ENCODE data around the gene GNG12. TPM values are rescaled to one million over a fixed set of nuclear protein-coding genes. Genes with fewer than 3 reads are reported as not detected.

GNG12 gene
- total and polyA plus RNA-seq, 4 experiments from 2014 or later, result not detected

DNA sequence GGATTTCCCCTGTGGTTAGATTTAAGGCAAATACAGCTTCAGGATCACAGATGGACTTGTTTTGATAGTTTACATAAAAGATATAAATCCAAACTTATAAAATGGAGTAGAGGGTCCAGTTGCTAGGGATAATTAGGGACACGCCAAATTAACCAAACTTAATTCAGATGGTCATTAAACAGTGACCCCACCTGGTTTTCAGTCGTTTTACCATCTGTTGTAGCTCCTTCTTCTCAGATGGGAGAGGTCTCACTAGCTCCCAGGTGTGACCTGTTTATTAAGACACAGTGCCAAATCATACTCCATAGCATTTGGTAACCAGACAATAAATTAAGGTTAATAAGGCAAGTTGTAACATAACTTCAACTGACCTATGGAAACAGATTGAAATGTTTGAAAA, 156.3 kb downstream of the GNG12 start:
- Mint-ChIP-seq H3K4me1 (peaks cover 12 to 23% (median 16%) of the 10 kb centered on the region in 4 donors), H3K27me3 (peaks cover 0 to 2% of the 10 kb centered on the region in 2 donors), H3K4me3 (no peak overlapping the region), H3K9me3 (no peaks in the 10 kb centered on the region), H3K36me3 (no peaks in the 10 kb centered on the region), H3K27ac (no peak overlapping the region)
- H3K9me3 ChIP-seq (ENCODE audit: control insufficient read depth in 1 of 2, low read length in 2 of 2), result no peaks in the 10 kb centered on the region
- H3K27me3 ChIP-seq (ENCODE audit: insufficient read depth, low read length), result no peaks in the 10 kb centered on the region
- H3K4me3 ChIP-seq (ENCODE audit: low read length in 2 of 2), result no peak overlapping the region
- intact Hi-C loops (cut with micrococcal nuclease), result no loop called here
- H3K27ac ChIP-seq (ENCODE audit: low read depth, low read length), result no peak overlapping the region
- POLR2A ChIA-PET (ENCODE audit: partially characterized antibody), result interaction anchor here (5.7 kb wide), 1 partner anchor 8 kb away, joined by 49 read pairs; the partner anchor contains the start of gene GADD45A
- peaks cover 22% of the 10 kb centered on the region for H3K4me1 ChIP-seq (ENCODE audit: insufficient read depth, low read length)
- no peak for DNase-seq
- CTCF ChIA-PET (ENCODE audit: partially characterized antibody), result no interaction called here
- no peaks in the 10 kb centered on the region for H3K36me3 ChIP-seq (ENCODE audit: insufficient read depth, low read length)

DNA sequence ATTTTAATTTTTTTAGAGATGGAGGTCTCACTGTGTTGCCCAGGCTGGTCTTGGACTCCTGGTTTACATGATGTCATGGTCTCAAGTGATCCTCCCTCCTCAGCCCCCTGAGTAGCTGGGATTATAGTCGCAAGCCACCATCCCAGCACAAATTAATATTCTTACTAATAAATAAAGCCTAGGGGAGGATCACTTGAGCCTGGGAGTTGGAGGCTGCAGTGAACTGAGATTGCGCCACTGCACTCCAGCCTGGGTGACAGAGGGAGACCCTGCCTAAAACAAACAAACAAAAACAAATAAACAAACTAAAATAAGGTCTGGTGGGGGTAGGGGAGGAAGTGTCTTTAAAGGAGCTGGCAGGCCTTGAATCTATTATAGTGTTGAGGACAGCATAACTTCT, 157.0 kb downstream of the GNG12 start:
- Histone ChIP-seq H3K4me3 (ENCODE audit: low read length in 2 of 2) (no peak overlapping the region), H3K36me3 (ENCODE audit: insufficient read depth, low read length) (no peaks in the 10 kb centered on the region), H3K27ac (ENCODE audit: low read depth, low read length) (no peak overlapping the region), H3K9me3 (ENCODE audit: control insufficient read depth in 1 of 2, low read length in 2 of 2) (no peaks in the 10 kb centered on the region), H3K4me1 (ENCODE audit: insufficient read depth, low read length) (peaks cover 22% of the 10 kb centered on the region), H3K27me3 (ENCODE audit: insufficient read depth, low read length) (no peaks in the 10 kb centered on the region)
- ChIA-PET POLR2A (ENCODE audit: partially characterized antibody) (interaction anchor here (5.7 kb wide), 1 partner anchor 9 kb away, joined by 49 read pairs; the partner anchor contains the start of gene GADD45A), CTCF (ENCODE audit: partially characterized antibody) (interaction anchor here (0.8 kb wide), 1 partner anchor 13 kb away, joined by 3 read pairs; no protein-coding TSS in a partner anchor)
- no peaks in the 10 kb centered on the region for H3K9me3 Mint-ChIP-seq
- H3K27me3 Mint-ChIP-seq, result peaks cover 1 to 4% of the 10 kb centered on the region in 2 donors
- no peak overlapping the region for H3K27ac Mint-ChIP-seq
- no peak overlapping the region for H3K4me3 Mint-ChIP-seq
- no peaks in the 10 kb centered on the region for H3K36me3 Mint-ChIP-seq
- no peak for DNase-seq
- intact Hi-C loops (cut with micrococcal nuclease), result no loop called here
- peaks cover 12 to 23% (median 16%) of the 10 kb centered on the region in 4 donors for H3K4me1 Mint-ChIP-seq

DNA sequence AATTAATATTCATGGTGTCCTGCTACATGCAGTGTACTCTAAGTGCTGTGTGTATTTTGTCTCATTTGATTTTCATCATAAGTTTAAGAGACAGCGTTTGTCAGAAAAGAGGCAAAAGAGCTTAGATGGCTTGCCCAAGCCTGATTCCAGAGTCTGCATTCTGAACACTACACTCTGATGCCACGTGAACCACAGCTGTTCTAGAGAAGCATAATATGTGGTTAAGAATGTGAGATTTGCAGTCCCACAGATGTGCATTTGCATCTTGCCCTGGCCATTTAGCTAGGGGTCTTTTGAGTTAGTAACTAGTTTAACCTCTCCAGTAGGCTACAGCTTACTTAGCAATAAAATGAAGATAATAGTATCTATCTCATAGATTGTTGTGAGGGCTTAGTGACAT, 157.5 kb downstream of the GNG12 start:
- Mint-ChIP-seq H3K36me3 (no peaks in the 10 kb centered on the region), H3K4me3 (no peak overlapping the region), H3K27me3 (peaks cover 4 to 6% of the 10 kb centered on the region in 2 donors), H3K4me1 (peaks cover 12 to 23% (median 16%) of the 10 kb centered on the region in 4 donors), H3K27ac (no peak overlapping the region), H3K9me3 (no peaks in the 10 kb centered on the region)
- H3K4me3 ChIP-seq (ENCODE audit: low read length in 2 of 2), result no peak overlapping the region
- H3K36me3 ChIP-seq (ENCODE audit: insufficient read depth, low read length), result no peaks in the 10 kb centered on the region
- H3K4me1 ChIP-seq (ENCODE audit: insufficient read depth, low read length), result peaks cover 22% of the 10 kb centered on the region
- ChIA-PET POLR2A (ENCODE audit: partially characterized antibody) (interaction anchor here (5.7 kb wide), 1 partner anchor 10 kb away, joined by 49 read pairs; the partner anchor contains the start of gene GADD45A), CTCF (ENCODE audit: partially characterized antibody) (interaction anchor here (0.8 kb wide), 1 partner anchor 12 kb away, joined by 3 read pairs; no protein-coding TSS in a partner anchor)
- no peak for DNase-seq
- H3K27me3 ChIP-seq (ENCODE audit: insufficient read depth, low read length), result no peaks in the 10 kb centered on the region
- intact Hi-C loops (cut with micrococcal nuclease), result no loop called here
- H3K27ac ChIP-seq (ENCODE audit: low read depth, low read length), result no peak overlapping the region
- no peaks in the 10 kb centered on the region for H3K9me3 ChIP-seq (ENCODE audit: control insufficient read depth in 1 of 2, low read length in 2 of 2)

DNA sequence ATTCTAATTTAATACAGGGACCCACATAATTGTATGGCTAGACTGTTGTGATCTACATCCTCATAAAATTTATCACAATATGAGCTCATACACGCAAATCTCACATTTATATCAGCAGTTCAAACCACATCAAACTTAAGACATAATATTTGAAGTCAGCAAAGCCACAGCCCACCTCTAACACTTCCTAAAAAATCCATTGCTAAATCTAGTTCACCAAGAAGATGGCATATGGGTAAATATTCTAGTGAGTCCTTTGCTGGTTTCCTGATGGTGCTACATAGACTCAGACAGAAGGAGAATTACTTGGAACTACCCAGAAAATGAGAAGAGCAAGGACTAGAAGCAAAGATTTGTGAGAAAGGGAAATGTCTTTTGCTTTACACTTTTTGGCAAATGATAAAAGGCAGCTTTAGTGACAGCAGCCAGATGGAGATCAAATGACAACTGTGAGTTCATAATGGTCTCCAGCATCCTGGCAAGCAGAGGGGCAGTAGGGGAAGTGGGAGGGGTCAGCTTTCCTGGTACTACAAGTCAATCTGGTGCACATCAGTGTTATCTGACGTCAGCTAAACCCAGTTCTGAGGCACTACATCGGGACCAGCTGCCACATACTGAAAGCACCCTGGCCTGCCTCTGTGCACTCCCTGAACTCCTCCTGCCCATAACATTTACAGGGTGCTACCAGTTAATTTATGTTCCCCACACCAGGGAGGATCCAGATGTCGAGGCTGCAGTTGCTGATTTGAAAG, 158.8 kb downstream of the GNG12 start:
- peaks cover 22% of the 10 kb centered on the region for H3K4me1 ChIP-seq (ENCODE audit: insufficient read depth, low read length)
- DNase-seq, result peak; percentile 55 to 82 (median 69)
- peak overlapping the region; percentile 4 for H3K27ac ChIP-seq (ENCODE audit: low read depth, low read length)
- no peaks in the 10 kb centered on the region for H3K36me3 ChIP-seq (ENCODE audit: insufficient read depth, low read length)
- H3K36me3 Mint-ChIP-seq, result no peaks in the 10 kb centered on the region
- ChIA-PET CTCF (ENCODE audit: partially characterized antibody) (interaction anchor here (0.6 to 1.6 kb wide), 7 partner anchors 10 to 740 kb away, joined by 3 to 8 read pairs (median 3); partner anchors contain the start of gene GADD45A), POLR2A (ENCODE audit: partially characterized antibody) (interaction anchor here (0.9 to 5.7 kb wide), 3 partner anchors 11 to 244 kb away, joined by 3 to 49 read pairs (median 5); partner anchors contain the start of genes GADD45A and SERBP1)
- H3K27me3 ChIP-seq (ENCODE audit: insufficient read depth, low read length), result no peaks in the 10 kb centered on the region
- H3K4me3 Mint-ChIP-seq, result peak overlapping the region in 7 of 8 donors; percentile 14 to 55 (median 36)
- H3K4me1 Mint-ChIP-seq, result peaks cover 12 to 23% (median 16%) of the 10 kb centered on the region in 4 donors
- peak overlapping the region; percentile 20 to 92 (median 61) for H3K27ac Mint-ChIP-seq
- H3K4me3 ChIP-seq (ENCODE audit: low read length in 2 of 2), result no peak overlapping the region
- intact Hi-C loops (cut with micrococcal nuclease), result loop anchor here (1.0 kb wide), 1 partner anchor 11 kb away; the partner anchor contains the start of gene GADD45A
- H3K9me3 ChIP-seq (ENCODE audit: control insufficient read depth in 1 of 2, low read length in 2 of 2), result no peaks in the 10 kb centered on the region
- no peaks in the 10 kb centered on the region for H3K9me3 Mint-ChIP-seq
- H3K27me3 Mint-ChIP-seq, result peaks cover 6% of the 10 kb centered on the region in 2 donors

DNA sequence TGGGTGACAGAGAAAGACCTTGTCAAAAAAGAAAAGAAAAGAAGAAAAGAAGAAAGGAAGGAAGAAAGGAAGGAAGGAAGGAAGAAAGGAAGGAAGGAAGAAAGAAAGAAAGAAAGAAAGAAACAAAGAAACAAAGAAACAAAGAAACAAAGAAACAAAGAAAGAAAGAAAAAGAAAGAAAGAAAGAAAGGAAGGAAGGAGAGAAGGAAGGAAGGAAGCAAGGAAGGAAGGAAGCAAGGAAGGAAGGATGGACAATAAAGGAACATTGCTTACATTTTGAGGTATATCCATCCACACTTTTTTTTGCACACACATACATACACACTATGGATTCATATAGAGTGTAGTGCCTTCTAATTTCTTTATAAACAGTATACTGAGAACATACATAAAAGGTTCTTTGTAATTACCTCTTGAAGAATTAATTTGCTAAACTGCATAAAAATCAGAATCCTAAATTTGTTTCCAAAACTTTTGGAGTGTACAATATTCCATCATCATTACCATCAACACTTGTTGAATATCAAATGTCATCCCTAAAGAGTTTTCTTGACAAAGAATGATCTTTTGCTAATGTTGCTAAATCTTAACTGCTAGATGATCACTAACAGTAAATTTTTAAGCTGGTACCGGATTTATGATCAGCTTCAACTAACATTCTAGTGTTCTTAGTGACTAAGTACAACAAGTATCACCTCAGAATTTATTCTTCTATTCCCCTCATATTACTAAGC, 159.6 kb downstream of the GNG12 start:
- H3K27ac Mint-ChIP-seq, result peak overlapping the region; percentile 20 to 92 (median 61)
- Histone ChIP-seq H3K27me3 (ENCODE audit: insufficient read depth, low read length) (no peaks in the 10 kb centered on the region), H3K27ac (ENCODE audit: low read depth, low read length) (no peak overlapping the region), H3K4me1 (ENCODE audit: insufficient read depth, low read length) (peaks cover 22% of the 10 kb centered on the region), H3K36me3 (ENCODE audit: insufficient read depth, low read length) (no peaks in the 10 kb centered on the region), H3K4me3 (ENCODE audit: low read length in 2 of 2) (no peak overlapping the region), H3K9me3 (ENCODE audit: control insufficient read depth in 1 of 2, low read length in 2 of 2) (no peaks in the 10 kb centered on the region)
- H3K9me3 Mint-ChIP-seq, result no peaks in the 10 kb centered on the region
- peaks cover 6 to 10% of the 10 kb centered on the region in 2 donors for H3K27me3 Mint-ChIP-seq
- intact Hi-C loops (cut with micrococcal nuclease), result loop anchor here (1.0 kb wide), 1 partner anchor 12 kb away; the partner anchor contains the start of gene GADD45A
- no peak for DNase-seq
- no peaks in the 10 kb centered on the region for H3K36me3 Mint-ChIP-seq
- ChIA-PET POLR2A (ENCODE audit: partially characterized antibody) (interaction anchor here (5.7 kb wide), 1 partner anchor 12 kb away, joined by 49 read pairs; the partner anchor contains the start of gene GADD45A), CTCF (ENCODE audit: partially characterized antibody) (interaction anchor here (0.6 to 1.9 kb wide), 7 partner anchors 11 to 739 kb away, joined by 3 to 8 read pairs (median 4); partner anchors contain the start of gene GADD45A)
- peaks cover 12 to 23% (median 16%) of the 10 kb centered on the region in 4 donors for H3K4me1 Mint-ChIP-seq
- H3K4me3 Mint-ChIP-seq, result peak overlapping the region in 2 of 8 donors; percentile 29 to 36

DNA sequence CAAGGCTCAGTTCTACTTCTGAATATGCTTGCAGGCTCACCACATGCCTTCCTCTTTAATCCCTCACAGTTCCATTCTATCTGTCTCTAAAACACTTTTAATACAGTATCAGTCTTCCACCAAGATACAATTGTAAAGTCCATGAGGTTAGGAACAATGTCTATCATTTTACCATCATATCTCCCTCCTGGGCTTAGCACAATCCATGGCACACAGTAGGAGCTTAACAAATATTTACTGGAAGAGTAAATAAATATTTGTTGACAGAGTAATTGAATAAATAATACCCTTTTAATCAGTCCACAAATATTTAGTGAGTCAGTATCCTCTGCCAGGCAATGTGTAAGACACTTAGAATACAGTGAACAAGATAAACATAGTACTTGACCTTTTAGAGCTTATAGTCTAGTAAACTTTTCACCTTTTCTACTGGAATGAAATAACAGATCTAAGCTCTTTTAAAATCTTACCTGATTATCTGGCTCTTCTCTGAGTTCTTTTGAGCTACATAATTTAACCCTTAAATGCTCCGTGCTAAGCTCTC, 160.9 kb downstream of the GNG12 start:
- H3K9me3 ChIP-seq (ENCODE audit: control insufficient read depth in 1 of 2, low read length in 2 of 2), result no peaks in the 10 kb centered on the region
- H3K4me3 ChIP-seq (ENCODE audit: low read length in 2 of 2), result no peak overlapping the region
- DNase-seq, result no peak
- H3K27ac Mint-ChIP-seq, result no peak overlapping the region
- no peak overlapping the region for H3K4me3 Mint-ChIP-seq
- no peaks in the 10 kb centered on the region for H3K27me3 ChIP-seq (ENCODE audit: insufficient read depth, low read length)
- no peak overlapping the region for H3K27ac ChIP-seq (ENCODE audit: low read depth, low read length)
- no peaks in the 10 kb centered on the region for H3K36me3 Mint-ChIP-seq
- peaks cover 12 to 23% (median 16%) of the 10 kb centered on the region in 4 donors for H3K4me1 Mint-ChIP-seq
- POLR2A ChIA-PET (ENCODE audit: partially characterized antibody), result interaction anchor here (5.7 kb wide), 1 partner anchor 13 kb away, joined by 49 read pairs; the partner anchor contains the start of gene GADD45A
- H3K27me3 Mint-ChIP-seq, result peaks cover 6 to 13% of the 10 kb centered on the region in 2 donors
- H3K9me3 Mint-ChIP-seq, result peaks cover 0 to 2% (median 0%) of the 10 kb centered on the region in 8 donors
- intact Hi-C loops (cut with micrococcal nuclease), result no loop called here
- no peaks in the 10 kb centered on the region for H3K36me3 ChIP-seq (ENCODE audit: insufficient read depth, low read length)
- H3K4me1 ChIP-seq (ENCODE audit: insufficient read depth, low read length), result peaks cover 22% of the 10 kb centered on the region
- CTCF ChIA-PET (ENCODE audit: partially characterized antibody), result interaction anchor here (1.9 kb wide), 1 partner anchor 88 kb away, joined by 8 read pairs; no protein-coding TSS in a partner anchor

Data from CD4-positive, alpha-beta memory T cell (primary cell).